ENCODE results near the gene SUMO2.

The SUMO2 gene

DNA sequence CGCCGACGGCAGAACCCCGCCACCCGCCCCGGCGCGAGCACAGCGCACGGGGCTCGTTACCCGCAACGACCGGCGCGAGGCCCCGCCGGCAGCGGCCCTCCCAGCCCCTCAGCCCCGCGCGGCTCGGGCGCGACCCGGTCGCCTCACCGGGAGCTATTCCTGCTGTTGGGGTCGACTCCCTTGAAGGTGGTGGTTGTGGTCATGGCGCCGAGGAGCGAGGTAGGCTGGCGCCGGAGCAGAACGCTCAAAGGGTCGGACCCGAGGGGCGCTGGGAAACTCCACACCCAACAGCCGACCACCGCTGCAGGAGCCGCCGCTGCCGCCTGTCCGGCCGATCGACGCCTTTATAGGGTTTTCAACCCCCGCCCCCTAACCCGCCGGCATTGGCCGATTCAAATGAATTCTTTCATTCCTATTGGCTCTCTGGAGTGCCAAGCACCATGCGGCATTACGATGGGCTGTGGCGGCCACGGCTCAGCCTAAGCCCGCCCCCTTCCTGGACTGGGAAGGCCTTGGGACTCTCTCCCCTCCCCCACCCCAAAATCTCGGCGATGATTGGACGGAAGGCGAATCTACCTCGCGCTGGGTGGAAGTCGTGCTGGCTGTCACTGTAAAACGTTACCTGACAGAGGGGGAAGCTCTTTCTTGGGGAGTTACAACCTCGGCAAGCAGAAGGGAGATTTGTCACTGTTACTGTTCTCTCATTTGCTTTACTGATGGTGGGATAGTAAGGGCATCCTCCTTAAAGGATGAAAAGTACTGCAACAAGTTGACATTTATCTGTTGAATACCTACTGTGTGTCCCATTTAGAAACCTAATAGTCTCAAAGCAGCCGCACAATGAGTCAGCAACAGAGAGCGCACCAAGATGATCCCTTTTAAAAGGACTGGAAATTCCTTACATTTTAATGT is 28.3 kb downstream of the SUMO2 start, which contains the start of gene JPT1:
Gene JPT1, minus strand, starts transcription at position 318 of the 912 bp plus-strand sequence. Its CDS starts 115 bp downstream, at position 203.
- TF ChIP-seq, protein P1, sequence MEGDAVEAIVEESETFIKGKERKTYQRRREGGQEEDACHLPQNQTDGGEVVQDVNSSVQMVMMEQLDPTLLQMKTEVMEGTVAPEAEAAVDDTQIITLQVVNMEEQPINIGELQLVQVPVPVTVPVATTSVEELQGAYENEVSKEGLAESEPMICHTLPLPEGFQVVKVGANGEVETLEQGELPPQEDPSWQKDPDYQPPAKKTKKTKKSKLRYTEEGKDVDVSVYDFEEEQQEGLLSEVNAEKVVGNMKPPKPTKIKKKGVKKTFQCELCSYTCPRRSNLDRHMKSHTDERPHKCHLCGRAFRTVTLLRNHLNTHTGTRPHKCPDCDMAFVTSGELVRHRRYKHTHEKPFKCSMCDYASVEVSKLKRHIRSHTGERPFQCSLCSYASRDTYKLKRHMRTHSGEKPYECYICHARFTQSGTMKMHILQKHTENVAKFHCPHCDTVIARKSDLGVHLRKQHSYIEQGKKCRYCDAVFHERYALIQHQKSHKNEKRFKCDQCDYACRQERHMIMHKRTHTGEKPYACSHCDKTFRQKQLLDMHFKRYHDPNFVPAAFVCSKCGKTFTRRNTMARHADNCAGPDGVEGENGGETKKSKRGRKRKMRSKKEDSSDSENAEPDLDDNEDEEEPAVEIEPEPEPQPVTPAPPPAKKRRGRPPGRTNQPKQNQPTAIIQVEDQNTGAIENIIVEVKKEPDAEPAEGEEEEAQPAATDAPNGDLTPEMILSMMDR (IDR thresholded peaks at IDR 0.05; ENCODE audit: low read depth, low read length, missing control alignments): no peak
- DNase-seq (ENCODE audit: low read depth): peak; percentile 98

DNA sequence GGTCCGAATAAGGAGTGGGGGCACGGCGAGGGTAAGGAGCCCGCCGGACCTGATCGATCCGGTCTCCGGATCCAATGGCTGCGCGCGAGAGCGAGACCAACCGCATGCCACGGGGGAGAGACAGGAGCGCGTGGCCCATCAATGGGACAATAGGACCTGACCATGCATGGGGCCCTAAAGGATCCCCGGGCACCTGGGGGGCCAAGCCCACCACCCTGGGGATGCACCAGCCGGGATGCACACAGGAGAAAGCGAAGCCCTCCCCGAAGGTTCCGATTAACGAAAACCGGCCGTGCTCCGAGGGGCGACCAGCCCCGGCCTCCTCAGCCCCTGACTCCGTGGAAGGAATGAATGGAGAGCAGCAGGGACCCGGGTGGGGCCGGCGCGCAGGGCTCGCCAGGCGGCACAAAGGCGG is 29.0 kb downstream of the SUMO2 start:
- TF ChIP-seq, protein P1 (IDR thresholded peaks at IDR 0.05; ENCODE audit: low read depth, low read length, missing control alignments): no peak

More for the DNA sequence above, 28.3 kb downstream of the SUMO2 start, which contains the start of gene JPT1:
- peak within 1 kb of the TSS; percentile 100 for H3K4me3 ChIP-seq (ENCODE audit: low read depth, low read length)

DNA sequence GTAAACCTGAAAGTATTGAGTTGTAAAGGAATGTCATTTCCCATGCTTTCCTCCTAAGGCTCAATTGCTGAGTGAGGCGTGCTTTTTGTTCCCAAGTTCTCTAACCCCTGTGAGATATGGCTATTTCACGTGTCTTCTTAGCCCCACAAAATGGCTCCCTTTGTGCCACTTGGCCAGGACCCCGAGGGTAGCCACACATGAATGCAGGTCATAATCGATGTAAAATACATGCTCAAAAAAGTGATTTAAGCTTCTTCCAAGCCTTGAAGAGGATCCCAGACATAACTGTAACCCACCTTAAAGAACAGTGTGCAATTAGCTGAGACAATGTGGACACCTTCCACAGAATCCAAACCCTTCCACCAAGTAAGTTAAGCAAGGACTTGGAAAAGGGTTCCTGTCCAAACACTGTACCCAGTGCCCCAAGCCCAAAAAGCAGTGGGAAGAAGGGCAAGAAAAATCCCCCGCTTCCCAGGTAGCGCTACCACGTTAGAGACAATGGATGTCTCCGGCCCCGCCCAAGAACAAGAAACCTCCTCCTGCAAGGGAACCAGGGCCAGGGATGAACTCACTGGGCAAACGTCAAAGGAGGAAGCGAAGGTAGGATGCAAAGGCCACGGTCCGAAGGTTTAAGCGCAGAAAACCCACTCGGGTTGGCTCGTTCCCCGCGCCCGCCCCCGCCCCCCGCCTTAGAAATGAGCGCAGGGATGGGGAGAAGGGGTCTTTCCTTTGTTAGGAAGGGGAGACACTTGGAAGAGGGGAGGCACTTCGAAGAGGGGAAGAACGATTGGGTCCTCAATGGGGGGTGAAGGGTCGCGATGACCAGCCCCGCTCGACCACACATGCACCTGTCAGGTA is 29.6 kb downstream of the SUMO2 start:
- H3K4me3 ChIP-seq (ENCODE audit: low read depth, low read length): peak overlapping the region; percentile 100
- TF ChIP-seq, protein P1 (IDR thresholded peaks at IDR 0.05; ENCODE audit: low read depth, low read length, missing control alignments): no peak
- DNase-seq (ENCODE audit: low read depth): no peak

More for the DNA sequence above, 29.0 kb downstream of the SUMO2 start:
- no peak for DNase-seq (ENCODE audit: low read depth)
- H3K4me3 ChIP-seq (ENCODE audit: low read depth, low read length): peak overlapping the region; percentile 100

DNA sequence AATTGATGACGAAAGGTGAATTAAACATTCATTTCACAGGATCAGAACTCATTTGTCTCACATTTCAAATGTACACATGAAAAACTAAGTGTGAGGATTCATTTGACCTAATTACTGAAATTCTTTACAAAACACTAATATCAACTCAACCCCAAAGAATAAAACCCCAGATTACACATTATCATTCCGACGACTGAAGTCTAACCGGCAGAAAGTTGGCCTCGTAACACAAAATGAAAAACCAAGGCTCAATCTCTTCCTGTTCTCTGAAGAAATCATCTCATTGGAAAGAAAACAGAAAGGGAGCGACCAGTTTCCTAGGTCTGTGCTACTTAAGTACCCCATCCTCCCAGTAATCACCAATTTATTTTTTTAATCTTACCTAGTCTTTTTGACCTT is 30.2 kb downstream of the SUMO2 start:
- H3K4me3 ChIP-seq (ENCODE audit: low read depth, low read length): peak overlapping the region; percentile 100
- TF ChIP-seq, protein P1 (IDR thresholded peaks at IDR 0.05; ENCODE audit: low read depth, low read length, missing control alignments): no peak
- no peak for DNase-seq (ENCODE audit: low read depth)

DNA sequence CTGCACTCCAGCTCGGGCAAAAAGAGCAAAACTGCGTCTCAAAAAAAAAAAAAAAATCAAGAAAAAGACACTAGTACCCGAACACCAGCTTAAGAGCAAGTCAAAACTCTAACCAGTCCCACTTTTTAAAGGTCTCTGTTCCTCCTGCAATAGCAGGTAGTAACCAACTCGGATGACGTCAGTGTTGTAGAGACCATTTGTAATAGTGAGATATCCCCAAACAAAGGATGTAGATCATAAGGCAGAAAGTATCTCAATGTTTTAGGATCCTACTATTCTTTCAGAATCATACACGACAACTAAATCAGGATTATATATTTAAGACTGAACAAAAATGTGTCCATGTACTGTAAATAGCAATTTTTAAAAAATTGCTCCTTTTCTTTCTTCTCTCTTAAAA is 30.8 kb downstream of the SUMO2 start:
- DNase-seq (ENCODE audit: low read depth): peak; percentile 31
- TF ChIP-seq, protein P1 (IDR thresholded peaks at IDR 0.05; ENCODE audit: low read depth, low read length, missing control alignments): no peak
- H3K4me3 ChIP-seq (ENCODE audit: low read depth, low read length): peak overlapping the region; percentile 100; the same call in 1 of the 2 replicates

DNA sequence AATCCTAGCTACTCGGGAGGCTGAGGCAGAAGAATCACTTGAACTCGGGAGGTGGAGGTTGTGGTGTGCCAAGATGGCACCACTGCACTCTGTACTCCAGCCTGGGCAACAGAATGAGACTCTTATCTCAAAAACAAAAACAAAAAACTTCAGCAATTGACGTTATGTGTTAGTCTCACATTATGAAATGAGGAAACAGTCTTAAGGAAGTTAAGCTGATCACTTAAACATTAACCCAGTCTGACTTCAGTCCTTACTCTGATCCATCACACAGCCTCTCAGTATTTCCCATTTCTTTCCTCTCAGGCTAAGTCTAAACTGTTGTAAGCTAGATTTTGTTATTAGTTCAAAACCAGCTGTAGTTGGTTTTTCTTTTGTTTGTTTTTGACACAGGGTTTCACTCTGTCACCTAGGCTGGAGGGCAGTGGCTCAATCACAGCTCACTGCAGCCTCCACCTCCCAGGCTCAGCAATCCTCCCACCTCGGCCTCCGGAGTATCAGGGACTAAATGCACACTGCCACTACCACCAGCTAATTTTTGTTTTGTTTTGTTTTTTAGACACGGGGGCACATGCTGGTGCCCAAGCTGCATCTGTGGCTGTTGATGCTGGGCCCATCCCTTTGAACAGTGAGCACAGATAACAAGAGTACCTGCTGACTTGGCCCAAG is 34.7 kb downstream of the SUMO2 start:
- TF ChIP-seq, protein P1 (IDR thresholded peaks at IDR 0.05; ENCODE audit: low read depth, low read length, missing control alignments): no peak
- H3K4me3 ChIP-seq (ENCODE audit: low read depth, low read length): no peak overlapping the region
- no peak for DNase-seq (ENCODE audit: low read depth)
